Neural crest cell (in vitro differentiated cells): ENCODE results near the gene NHP2. TPM values are rescaled to one million over a fixed set of nuclear protein-coding genes. Genes with fewer than 3 reads are reported as not detected.

Experiments used
- DNase-seq: peaks from one replicate; pipeline ENCODE4 v3.0.0; 2021; ENCODE audit warnings: low read depth, mixed read lengths, low spot score
- H3K27ac Mint-ChIP-seq: one replicate; pipeline ENCODE4 v1.8.0; 2021; ENCODE audit warnings: mild to moderate bottlenecking, mixed read lengths; ENCODE audit not compliant: unreplicated experiment
- H3K27me3 Mint-ChIP-seq: 2 replicates; pipeline ENCODE4 v1.8.0; 2021; ENCODE audit warnings: low read depth, mild to moderate bottlenecking, mixed read lengths
- H3K36me3 Mint-ChIP-seq: 2 replicates; pipeline ENCODE4 v1.8.0; 2021; ENCODE audit warnings: low read depth, mild to moderate bottlenecking, mixed read lengths
- H3K4me1 Mint-ChIP-seq: 2 replicates; pipeline ENCODE4 v1.8.0; 2021; ENCODE audit warnings: mixed read lengths
- H3K4me3 Mint-ChIP-seq: one replicate; pipeline ENCODE4 v1.8.0; 2021; ENCODE audit warnings: mild to moderate bottlenecking, mixed read lengths
- H3K9me3 Mint-ChIP-seq: 2 replicates; pipeline ENCODE4 v1.8.0; 2021; ENCODE audit warnings: mixed read lengths
- CTCF ChIP-seq: fragments of 200-600 bp; sonication (generic); conservative IDR thresholded peaks from 2 replicates; pipeline ENCODE4 v1.5.0; 2021; ENCODE audit warnings: antibody characterized with exemption, mild to moderate bottlenecking
- total RNA-seq: library from RNA; stranded (reverse); gene quantifications from 2 replicates; pipeline ENCODE4 v1.2.1, GENCODE V29; 2021

Gene NHP2
- total RNA-seq, 1 donor from 2014 or later: 169 TPM

- Mint-ChIP-seq H3K4me1 (peaks cover 32% of the 10 kb centered on the region), H3K36me3 (no peaks in the 10 kb centered on the region), H3K27me3 (peaks cover 43% of the 10 kb centered on the region), H3K9me3 (no peaks in the 10 kb centered on the region), H3K27ac (peak overlapping the region; percentile 75), H3K4me3 (peak overlapping the region; percentile 85)
- peak; percentile 31 for DNase-seq
- TF ChIP-seq CTCF: no peak
Measured at GRCh38 chr5:178116143-178116885, 37.4 kb downstream of the NHP2 start.

DNA sequence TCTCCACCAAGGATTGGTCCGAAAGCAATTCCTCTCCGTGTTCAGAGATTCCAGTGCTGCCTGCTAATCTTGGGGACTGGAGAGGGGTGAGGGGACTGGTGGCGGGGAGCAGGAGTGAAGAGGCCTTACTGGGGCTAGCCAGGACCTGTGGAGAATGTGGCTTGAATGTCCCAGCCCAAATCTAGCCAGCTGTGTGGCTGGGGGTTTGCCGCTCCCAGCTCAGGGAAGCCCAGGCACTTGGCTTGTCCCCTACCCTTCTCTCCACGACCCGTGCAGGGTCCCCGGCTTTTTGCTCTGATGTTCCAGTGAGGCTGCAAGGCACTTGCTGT lies 37.9 kb downstream of the NHP2 start:
- no peak for TF ChIP-seq CTCF
- DNase-seq: no peak
- Mint-ChIP-seq H3K36me3 (no peaks in the 10 kb centered on the region), H3K4me3 (peak overlapping the region; percentile 85), H3K27ac (peak overlapping the region; percentile 75), H3K27me3 (peaks cover 46% of the 10 kb centered on the region), H3K9me3 (no peaks in the 10 kb centered on the region), H3K4me1 (peaks cover 32% of the 10 kb centered on the region)

GRCh38 chr5:178115136-178115813 lies 38.4 kb downstream of the NHP2 start:
- peaks cover 51% of the 10 kb centered on the region for H3K27me3 Mint-ChIP-seq
- H3K27ac Mint-ChIP-seq: no peak overlapping the region
- TF ChIP-seq CTCF: no peak
- peak overlapping the region; percentile 85 for H3K4me3 Mint-ChIP-seq
- no peak for DNase-seq
- peaks cover 32% of the 10 kb centered on the region for H3K4me1 Mint-ChIP-seq
- H3K9me3 Mint-ChIP-seq: no peaks in the 10 kb centered on the region
- no peaks in the 10 kb centered on the region for H3K36me3 Mint-ChIP-seq

GRCh38 chr5:178114325-178115135 lies 39.2 kb downstream of the NHP2 start:
- no peak for TF ChIP-seq CTCF
- no peak for DNase-seq
- no peak overlapping the region for H3K27ac Mint-ChIP-seq
- H3K36me3 Mint-ChIP-seq: no peaks in the 10 kb centered on the region
- H3K4me1 Mint-ChIP-seq: peaks cover 32% of the 10 kb centered on the region
- no peaks in the 10 kb centered on the region for H3K9me3 Mint-ChIP-seq
- H3K27me3 Mint-ChIP-seq: peaks cover 51% of the 10 kb centered on the region
- peak overlapping the region; percentile 85 for H3K4me3 Mint-ChIP-seq

DNA sequence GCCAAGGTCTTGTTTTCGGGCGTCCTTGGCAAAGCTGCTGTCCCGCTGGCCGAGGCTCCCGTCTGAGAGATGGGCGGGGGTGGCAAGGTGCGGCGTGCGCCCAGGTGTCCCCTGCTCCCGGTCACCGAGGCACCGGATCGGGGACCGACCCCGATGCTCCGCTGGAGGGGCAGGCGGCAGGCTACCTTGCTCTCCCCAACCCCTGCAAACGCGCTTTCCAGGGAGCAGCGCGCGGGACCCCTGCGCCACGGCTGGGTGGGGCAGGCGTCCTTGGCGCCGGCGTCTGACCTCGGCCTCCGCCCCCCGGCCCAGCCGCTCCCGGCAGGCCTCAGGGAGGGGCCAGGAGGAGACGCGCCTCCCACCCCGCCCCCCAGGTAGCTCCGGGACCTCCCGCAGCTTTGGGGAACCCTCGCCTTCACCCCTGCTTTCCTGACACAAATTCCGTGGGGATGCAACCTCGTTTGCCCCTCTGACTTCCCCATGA lies 39.8 kb downstream of the NHP2 start:
- Mint-ChIP-seq H3K36me3 (no peaks in the 10 kb centered on the region), H3K4me1 (peaks cover 32% of the 10 kb centered on the region), H3K27ac (no peak overlapping the region), H3K27me3 (peaks cover 51% of the 10 kb centered on the region), H3K4me3 (peak overlapping the region; percentile 85), H3K9me3 (no peaks in the 10 kb centered on the region)
- no peak for DNase-seq
- TF ChIP-seq CTCF: no peak
